HepG2 (cell line): Measurements from ENCODE around the gene CCT8. TPM values are rescaled to one million over a fixed set of nuclear protein-coding genes. Genes with fewer than 3 reads are reported as not detected.
A peak's percentile ranks its signal among the peaks of the same experiment; 100 is the strongest.

Source experiments
- ARNT2 ChIP-seq: sonication (generic); formaldehyde crosslinking; IDR thresholded peaks from 2 replicates; pipeline ENCODE4 v1.8.0; 2022; ENCODE audit warnings: mild to moderate bottlenecking, low read depth, missing genetic modification reagents, moderate library complexity
- CBX2 ChIP-seq, 2 experiments: fragments of 200-600 bp in 1 of 2; sonication (generic); formaldehyde crosslinking in 1 of 2; IDR thresholded peaks; 2 replicates each; pipeline versions ENCODE4 v1.7.0 to v1.8.1; 2018 to 2022; ENCODE audit warnings: low read depth in 2 of 2, low read length in 1 of 2, mild to moderate bottlenecking in 1 of 2, missing genetic modification reagents in 1 of 2
- CEBPB ChIP-seq: IDR thresholded peaks from 2 replicates; pipeline ENCODE4 v1.6.1; 2011; ENCODE audit warnings: low read depth, low read length, improper control_type of control experiment, borderline replicate concordance
- DPF2 ChIP-seq: sonication (generic); formaldehyde crosslinking; IDR thresholded peaks from 2 replicates; pipeline ENCODE4 v1.4.0; 2020; ENCODE audit warnings: mild to moderate bottlenecking, low read depth, missing genetic modification reagents, borderline replicate concordance
- HNRNPLL ChIP-seq: fragments of 200-400 bp; formaldehyde crosslinking; IDR thresholded peaks from 2 replicates; pipeline ENCODE4 v1.6.1; 2017; ENCODE audit warnings: mild to moderate bottlenecking, low read depth, low read length; ENCODE audit not compliant: poor library complexity, severe bottlenecking
- IRF2 ChIP-seq: IDR thresholded peaks from 2 replicates; pipeline ENCODE4 v1.6.1; 2018; ENCODE audit warnings: missing genetic modification reagents, missing compliant biosample characterization
- KMT2B ChIP-seq: IDR thresholded peaks from 2 replicates; pipeline ENCODE4 v1.6.1; 2016; ENCODE audit warnings: missing genetic modification reagents, missing compliant biosample characterization
- LBX2 ChIP-seq: sonication (generic); formaldehyde crosslinking; IDR thresholded peaks from 2 replicates; pipeline ENCODE4 v1.5.0; 2020; ENCODE audit warnings: missing genetic modification reagents, mild to moderate bottlenecking, borderline replicate concordance
- NFKBIZ ChIP-seq: IDR thresholded peaks from 2 replicates; pipeline ENCODE4 v1.6.1; 2018; ENCODE audit warnings: missing genetic modification reagents, missing compliant biosample characterization
- RFXANK ChIP-seq: IDR thresholded peaks from 2 replicates; pipeline ENCODE4 v1.6.1; 2016
- SKI ChIP-seq: fragments of 450-650 bp; IDR thresholded peaks from one replicate; pipeline ENCODE4 v1.6.1; 2018; ENCODE audit warnings: mild to moderate bottlenecking; ENCODE audit not compliant: partially characterized antibody
- SMC3 ChIP-seq: IDR thresholded peaks from 2 replicates; pipeline ENCODE4 v1.6.1; 2011; ENCODE audit warnings: low read length, improper control_type of control experiment
- YEATS4 ChIP-seq: sonication (generic); formaldehyde crosslinking; IDR thresholded peaks from 2 replicates; pipeline ENCODE4 v1.4.0; 2020; ENCODE audit warnings: missing genetic modification reagents, borderline replicate concordance
- ZBED4 ChIP-seq: sonication (generic); formaldehyde crosslinking; IDR thresholded peaks from 2 replicates; pipeline ENCODE4 v1.4.0; 2020; ENCODE audit warnings: missing genetic modification reagents, borderline replicate concordance
- ZNF160 ChIP-seq: sonication (generic); formaldehyde crosslinking; IDR thresholded peaks from 2 replicates; pipeline ENCODE4 v1.8.0; 2022; ENCODE audit warnings: mild to moderate bottlenecking, inconsistent platforms, missing genetic modification reagents
- ZNF510 ChIP-seq: sonication (generic); formaldehyde crosslinking; IDR thresholded peaks from 2 replicates; pipeline ENCODE4 v1.4.0; 2020; ENCODE audit warnings: low read depth, mild to moderate bottlenecking, missing genetic modification reagents
- ZNF547 ChIP-seq: sonication (generic); formaldehyde crosslinking; IDR thresholded peaks from 2 replicates; pipeline ENCODE4 v1.5.1; 2020; ENCODE audit warnings: mild to moderate bottlenecking, missing genetic modification reagents
- ZNF782 ChIP-seq: sonication (generic); formaldehyde crosslinking; IDR thresholded peaks from 2 replicates; pipeline ENCODE4 v1.4.0; 2020; ENCODE audit warnings: missing genetic modification reagents, mild to moderate bottlenecking, borderline replicate concordance
- ZNF841 ChIP-seq: sonication (generic); formaldehyde crosslinking; IDR thresholded peaks from 2 replicates; pipeline ENCODE4 v1.8.1; 2023; ENCODE audit warnings: missing genetic modification reagents, borderline replicate concordance
- polyA plus RNA-seq, 8 experiments: library from polyadenylated mRNA; depleted of rRNA in 3 of 8; stranded (reverse) in 7 of 8; unstranded in 1 of 8; fragments of >200 nt; fragmentation: Illumina TruSeq in 4 of 8; extraction: Trizol in 4 of 8; gene quantifications; 2 replicates each; pipeline versions ENCODE4 v1.2.1 to v1.2.3, GENCODE V29; 2011 to 2016; ENCODE audit warnings: low read depth in 4 of 8, missing spikeins in 1 of 8, mixed read lengths in 1 of 8; ENCODE audit not compliant: insufficient read depth in 1 of 8
- total RNA-seq, 5 experiments: library from RNA; depleted of rRNA; stranded (reverse); fragments of >200 nt; fragmentation: Illumina TruSeq; extraction: Trizol; gene quantifications; 2 replicates each; pipeline ENCODE4 v1.2.3, GENCODE V29; 2016; ENCODE audit warnings: low read depth in 1 of 5
- TF ChIP-seq, protein P1 (sequence below): sonication (generic); formaldehyde crosslinking; IDR thresholded peaks from 2 replicates; pipeline ENCODE4 v1.4.0; 2020; ENCODE audit warnings: missing genetic modification reagents, borderline replicate concordance

CCT8 gene
- total and polyA plus RNA-seq, 2 of the 13 experiments (the other 11 are each of a cell fraction or from before 2014, with no cell fraction given), result 127 to 325 TPM

GRCh38 chr21:29073222-29074006 is at the start of gene CCT8 (continued):
- TF ChIP-seq SKI (no peak), KMT2B (peak; percentile 98), ZNF782 (CRISPR knock-in tag) (no peak), ZNF841 (CRISPR knock-in tag) (no peak), HNRNPLL (peak; percentile 82), ZNF547 (CRISPR knock-in tag) (peak; percentile 82; the same call in 1 of the 2 replicates), IRF2 (CRISPR knock-in tag) (peak; percentile 96), SMC3 (no peak), CEBPB (no peak), LBX2 (CRISPR knock-in tag) (no peak), YEATS4 (CRISPR knock-in tag) (peak; percentile 97), RFXANK (CRISPR knock-in tag) (no peak), ARNT2 (CRISPR knock-in tag) (peak; percentile 96; the same call in 1 of the 2 replicates), ZBED4 (peak; percentile 84), ZNF510 (CRISPR knock-in tag) (peak; percentile 65; the same call in 1 of the 2 replicates), NFKBIZ (CRISPR knock-in tag) (0 out of 2 replicates have a peak, but pooled peaks have one; percentile 50), ZNF160 (CRISPR knock-in tag) (peak; percentile 63; the same call in 1 of the 2 replicates), DPF2 (no peak), CBX2 (IDR thresholded peaks at IDR 0.05; ENCODE audit: low read depth, low read length) (no peak), CBX2 (CRISPR knock-in tag; IDR thresholded peaks at IDR 0.05; ENCODE audit: low read depth) (no peak)
- TF ChIP-seq, protein P1, sequence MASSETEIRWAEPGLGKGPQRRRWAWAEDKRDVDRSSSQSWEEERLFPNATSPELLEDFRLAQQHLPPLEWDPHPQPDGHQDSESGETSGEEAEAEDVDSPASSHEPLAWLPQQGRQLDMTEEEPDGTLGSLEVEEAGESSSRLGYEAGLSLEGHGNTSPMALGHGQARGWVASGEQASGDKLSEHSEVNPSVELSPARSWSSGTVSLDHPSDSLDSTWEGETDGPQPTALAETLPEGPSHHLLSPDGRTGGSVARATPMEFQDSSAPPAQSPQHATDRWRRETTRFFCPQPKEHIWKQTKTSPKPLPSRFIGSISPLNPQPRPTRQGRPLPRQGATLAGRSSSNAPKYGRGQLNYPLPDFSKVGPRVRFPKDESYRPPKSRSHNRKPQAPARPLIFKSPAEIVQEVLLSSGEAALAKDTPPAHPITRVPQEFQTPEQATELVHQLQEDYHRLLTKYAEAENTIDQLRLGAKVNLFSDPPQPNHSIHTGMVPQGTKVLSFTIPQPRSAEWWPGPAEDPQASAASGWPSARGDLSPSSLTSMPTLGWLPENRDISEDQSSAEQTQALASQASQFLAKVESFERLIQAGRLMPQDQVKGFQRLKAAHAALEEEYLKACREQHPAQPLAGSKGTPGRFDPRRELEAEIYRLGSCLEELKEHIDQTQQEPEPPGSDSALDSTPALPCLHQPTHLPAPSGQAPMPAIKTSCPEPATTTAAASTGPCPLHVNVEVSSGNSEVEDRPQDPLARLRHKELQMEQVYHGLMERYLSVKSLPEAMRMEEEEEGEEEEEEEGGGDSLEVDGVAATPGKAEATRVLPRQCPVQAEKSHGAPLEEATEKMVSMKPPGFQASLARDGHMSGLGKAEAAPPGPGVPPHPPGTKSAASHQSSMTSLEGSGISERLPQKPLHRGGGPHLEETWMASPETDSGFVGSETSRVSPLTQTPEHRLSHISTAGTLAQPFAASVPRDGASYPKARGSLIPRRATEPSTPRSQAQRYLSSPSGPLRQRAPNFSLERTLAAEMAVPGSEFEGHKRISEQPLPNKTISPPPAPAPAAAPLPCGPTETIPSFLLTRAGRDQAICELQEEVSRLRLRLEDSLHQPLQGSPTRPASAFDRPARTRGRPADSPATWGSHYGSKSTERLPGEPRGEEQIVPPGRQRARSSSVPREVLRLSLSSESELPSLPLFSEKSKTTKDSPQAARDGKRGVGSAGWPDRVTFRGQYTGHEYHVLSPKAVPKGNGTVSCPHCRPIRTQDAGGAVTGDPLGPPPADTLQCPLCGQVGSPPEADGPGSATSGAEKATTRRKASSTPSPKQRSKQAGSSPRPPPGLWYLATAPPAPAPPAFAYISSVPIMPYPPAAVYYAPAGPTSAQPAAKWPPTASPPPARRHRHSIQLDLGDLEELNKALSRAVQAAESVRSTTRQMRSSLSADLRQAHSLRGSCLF (CRISPR knock-in tag), result no peak
